Measurements from ENCODE around the gene ADCY1. TPM values are rescaled to one million over a fixed set of nuclear protein-coding genes. Genes with fewer than 3 reads are reported as not detected.

ADCY1 gene
- total and polyA plus RNA-seq, 4 donors: 0.33 to 20.1 (median 4.1) TPM

GRCh38 chr7:45589915-45590678 lies 15.9 kb downstream of the ADCY1 start:
- H3K9me3 ChIP-seq (ENCODE audit: control insufficient read depth in 4 of 4, low read length in 3 of 4): no peaks in the 10 kb centered on the region
- TF ChIP-seq YY1 (IDR thresholded peaks at IDR 0.05): no peak
- no peak for TF ChIP-seq FOXA1 (IDR thresholded peaks at IDR 0.05)
- no peaks in the 10 kb centered on the region for H3K36me3 ChIP-seq (ENCODE audit: control insufficient read depth in 4 of 4, insufficient read depth in 3 of 4, low read depth in 1 of 4, low read length in 3 of 4)
- no peak for DNase-seq (ENCODE audit: low spot score)
- H3K4me3 ChIP-seq (ENCODE audit: low read depth in 1 of 3, low read length in 3 of 3): no peak overlapping the region
- H3K9ac ChIP-seq (ENCODE audit: low read depth in 1 of 2, low read length in 2 of 2): no peak overlapping the region
- no peaks in the 10 kb centered on the region for H3K27me3 ChIP-seq (ENCODE audit: control insufficient read depth in 4 of 4, insufficient read depth in 4 of 4, low read length in 3 of 4)
- no peak overlapping the region for H3K27ac ChIP-seq (ENCODE audit: low read depth in 1 of 2, low read length in 2 of 2)
- 82% methylated on average over 17 of the region's 17 CpGs for WGBS
- no peaks in the 10 kb centered on the region for H3K4me1 ChIP-seq (ENCODE audit: control insufficient read depth in 4 of 4, insufficient read depth in 4 of 4, low read length in 3 of 4)

GRCh38 chr7:45590679-45591057 lies 16.5 kb downstream of the ADCY1 start:
- H3K9me3 ChIP-seq (ENCODE audit: control insufficient read depth in 4 of 4, low read length in 3 of 4): no peaks in the 10 kb centered on the region
- TF ChIP-seq JUND (IDR thresholded peaks at IDR 0.05) (no peak), YY1 (IDR thresholded peaks at IDR 0.05) (no peak), REST (IDR thresholded peaks at IDR 0.05) (no peak), ATF3 (IDR thresholded peaks at IDR 0.05) (no peak), NR2F2 (IDR thresholded peaks at IDR 0.05) (no peak), FOXA1 (IDR thresholded peaks at IDR 0.05) (no peak)
- TF ChIP-seq, protein P1, sequence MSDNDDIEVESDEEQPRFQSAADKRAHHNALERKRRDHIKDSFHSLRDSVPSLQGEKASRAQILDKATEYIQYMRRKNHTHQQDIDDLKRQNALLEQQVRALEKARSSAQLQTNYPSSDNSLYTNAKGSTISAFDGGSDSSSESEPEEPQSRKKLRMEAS (IDR thresholded peaks at IDR 0.05): no peak
- TF ChIP-seq, protein P2, sequence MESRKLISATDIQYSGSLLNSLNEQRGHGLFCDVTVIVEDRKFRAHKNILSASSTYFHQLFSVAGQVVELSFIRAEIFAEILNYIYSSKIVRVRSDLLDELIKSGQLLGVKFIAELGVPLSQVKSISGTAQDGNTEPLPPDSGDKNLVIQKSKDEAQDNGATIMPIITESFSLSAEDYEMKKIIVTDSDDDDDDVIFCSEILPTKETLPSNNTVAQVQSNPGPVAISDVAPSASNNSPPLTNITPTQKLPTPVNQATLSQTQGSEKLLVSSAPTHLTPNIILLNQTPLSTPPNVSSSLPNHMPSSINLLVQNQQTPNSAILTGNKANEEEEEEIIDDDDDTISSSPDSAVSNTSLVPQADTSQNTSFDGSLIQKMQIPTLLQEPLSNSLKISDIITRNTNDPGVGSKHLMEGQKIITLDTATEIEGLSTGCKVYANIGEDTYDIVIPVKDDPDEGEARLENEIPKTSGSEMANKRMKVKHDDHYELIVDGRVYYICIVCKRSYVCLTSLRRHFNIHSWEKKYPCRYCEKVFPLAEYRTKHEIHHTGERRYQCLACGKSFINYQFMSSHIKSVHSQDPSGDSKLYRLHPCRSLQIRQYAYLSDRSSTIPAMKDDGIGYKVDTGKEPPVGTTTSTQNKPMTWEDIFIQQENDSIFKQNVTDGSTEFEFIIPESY (IDR thresholded peaks at IDR 0.05): no peak

GRCh38 chr7:45591101-45591906 lies 17.1 kb downstream of the ADCY1 start:
- Histone ChIP-seq H3K9ac (ENCODE audit: low read depth in 1 of 2, low read length in 2 of 2) (no peak overlapping the region), H3K27ac (ENCODE audit: low read depth in 1 of 2, low read length in 2 of 2) (no peak overlapping the region), H3K4me1 (ENCODE audit: control insufficient read depth in 4 of 4, insufficient read depth in 4 of 4, low read length in 3 of 4) (no peaks in the 10 kb centered on the region), H3K27me3 (ENCODE audit: control insufficient read depth in 4 of 4, insufficient read depth in 4 of 4, low read length in 3 of 4) (no peaks in the 10 kb centered on the region), H3K4me3 (ENCODE audit: low read depth in 1 of 3, low read length in 3 of 3) (no peak overlapping the region), H3K9me3 (ENCODE audit: control insufficient read depth in 4 of 4, low read length in 3 of 4) (no peaks in the 10 kb centered on the region), H3K36me3 (ENCODE audit: control insufficient read depth in 4 of 4, insufficient read depth in 3 of 4, low read depth in 1 of 4, low read length in 3 of 4) (no peaks in the 10 kb centered on the region)
- WGBS: 87% methylated on average over 11 of the region's 11 CpGs
- no peak for DNase-seq (ENCODE audit: low spot score)
- TF ChIP-seq FOXA2 (IDR thresholded peaks at IDR 0.05) (no peak), ATF3 (IDR thresholded peaks at IDR 0.05) (no peak), HNF4G (IDR thresholded peaks at IDR 0.05) (no peak), FOXA1 (IDR thresholded peaks at IDR 0.05) (no peak), YY1 (IDR thresholded peaks at IDR 0.05) (no peak), GABPA (IDR thresholded peaks at IDR 0.05 in 1 of 2, conservative IDR thresholded peaks at IDR 0.05 in 1 of 2) (no peak), RXRA (IDR thresholded peaks at IDR 0.05) (no peak)
- TF ChIP-seq, protein P2 (IDR thresholded peaks at IDR 0.05): no peak

More at GRCh38 chr7:45590679-45591057, 16.5 kb downstream of the ADCY1 start:
- Histone ChIP-seq H3K27ac (ENCODE audit: low read depth in 1 of 2, low read length in 2 of 2) (no peak overlapping the region), H3K4me1 (ENCODE audit: control insufficient read depth in 4 of 4, insufficient read depth in 4 of 4, low read length in 3 of 4) (no peaks in the 10 kb centered on the region), H3K4me3 (ENCODE audit: low read depth in 1 of 3, low read length in 3 of 3) (no peak overlapping the region), H3K9ac (ENCODE audit: low read depth in 1 of 2, low read length in 2 of 2) (no peak overlapping the region), H3K27me3 (ENCODE audit: control insufficient read depth in 4 of 4, insufficient read depth in 4 of 4, low read length in 3 of 4) (no peaks in the 10 kb centered on the region), H3K36me3 (ENCODE audit: control insufficient read depth in 4 of 4, insufficient read depth in 3 of 4, low read depth in 1 of 4, low read length in 3 of 4) (no peaks in the 10 kb centered on the region)
- 38% methylated on average over 5 of the region's 5 CpGs for WGBS
- no peak for DNase-seq (ENCODE audit: low spot score)

Measured in liver (tissue), 9 donors.